ENCODE measurements around the gene STAB2. TPM values are rescaled to one million over a fixed set of nuclear protein-coding genes. Genes with fewer than 3 reads are reported as not detected.
A peak's percentile ranks its signal among the peaks of the same experiment; 100 is the strongest.

STAB2 gene
- polyA plus RNA-seq, 3 donors = not detected

GRCh38 chr12:103791350-103791920 lies 204.4 kb downstream of the STAB2 start:
- no peaks in the 10 kb centered on the region for H3K9me3 ChIP-seq (replicated peaks in 1 of 2; ENCODE audit: control insufficient read depth in 1 of 2, insufficient read depth in 1 of 2, low read length in 2 of 2)
- H3K4me2 ChIP-seq (replicated peaks; ENCODE audit: extremely low read depth, low read length, poor library complexity, severe bottlenecking) = no peak overlapping the region
- intact Hi-C loops (cut with micrococcal nuclease) = no loop called here
- no peaks in the 10 kb centered on the region for H3K79me2 ChIP-seq (ENCODE audit: insufficient read depth, low read length)
- H2AFZ ChIP-seq (ENCODE audit: insufficient read depth, low read depth, low read length, poor library complexity, severe bottlenecking) = no peak overlapping the region
- TF ChIP-seq CTCF (IDR thresholded peaks at IDR 0.05) = no peak
- Mint-ChIP-seq H3K36me3 (peaks cover 19 to 54% of the 10 kb centered on the region in 2 donors), H3K27ac (peak overlapping the region in 2 of 7 donors; percentile 51 to 73), H3K4me1 (peaks cover 2% of the 10 kb centered on the region), H3K9me3 (no peaks in the 10 kb centered on the region), H3K27me3 (ENCODE audit: low read depth in 3 of 3) (no peaks in the 10 kb centered on the region), H3K4me3 (no peak overlapping the region)
- peaks cover 22 to 52% of the 10 kb centered on the region in 2 donors for H3K36me3 ChIP-seq (replicated peaks in 1 of 2; ENCODE audit: control insufficient read depth in 1 of 2, insufficient read depth in 2 of 2, low read length in 2 of 2)
- no peaks in the 10 kb centered on the region for H3K4me1 ChIP-seq (ENCODE audit: control insufficient read depth in 1 of 2, insufficient read depth in 2 of 2, low read length in 2 of 2)
- no peak for DNase-seq
- 94% methylated on average over 8 of the region's 10 CpGs for WGBS (ENCODE audit: insufficient coverage)
- no peaks in the 10 kb centered on the region for H3K27me3 ChIP-seq (ENCODE audit: control insufficient read depth in 2 of 2, insufficient read depth in 2 of 2, low read length in 2 of 2)
- no peak overlapping the region for H3K4me3 ChIP-seq (replicated peaks in 1 of 3; ENCODE audit: low read depth in 2 of 3, low read length in 3 of 3)
- H4K20me1 ChIP-seq (ENCODE audit: insufficient read depth, low read length) = no peaks in the 10 kb centered on the region
- no peak overlapping the region for H3K27ac ChIP-seq (ENCODE audit: low read depth in 1 of 2, low read length in 2 of 2)
- no peak overlapping the region for H3K9ac ChIP-seq (ENCODE audit: insufficient read depth, low read length, poor library complexity, severe bottlenecking)

- H3K27me3 ChIP-seq (ENCODE audit: control insufficient read depth in 2 of 2, insufficient read depth in 2 of 2, low read length in 2 of 2) = no peaks in the 10 kb centered on the region
- H4K20me1 ChIP-seq (ENCODE audit: insufficient read depth, low read length) = no peaks in the 10 kb centered on the region
- H2AFZ ChIP-seq (ENCODE audit: insufficient read depth, low read depth, low read length, poor library complexity, severe bottlenecking) = no peak overlapping the region
- intact Hi-C loops (cut with micrococcal nuclease) = no loop called here
- peaks cover 25 to 54% of the 10 kb centered on the region in 2 donors for H3K36me3 ChIP-seq (replicated peaks in 1 of 2; ENCODE audit: control insufficient read depth in 1 of 2, insufficient read depth in 2 of 2, low read length in 2 of 2)
- DNase-seq = no peak
- H3K4me1 ChIP-seq (ENCODE audit: control insufficient read depth in 1 of 2, insufficient read depth in 2 of 2, low read length in 2 of 2) = no peaks in the 10 kb centered on the region
- H3K4me3 ChIP-seq (replicated peaks in 1 of 3; ENCODE audit: low read depth in 2 of 3, low read length in 3 of 3) = no peak overlapping the region
- H3K4me1 Mint-ChIP-seq = peaks cover 2% of the 10 kb centered on the region
- TF ChIP-seq CTCF (IDR thresholded peaks at IDR 0.05) = no peak
- no peak overlapping the region for H3K27ac Mint-ChIP-seq
- H3K4me3 Mint-ChIP-seq = no peak overlapping the region
- H3K9ac ChIP-seq (ENCODE audit: insufficient read depth, low read length, poor library complexity, severe bottlenecking) = no peak overlapping the region
- no peaks in the 10 kb centered on the region for H3K9me3 ChIP-seq (replicated peaks in 1 of 2; ENCODE audit: control insufficient read depth in 1 of 2, insufficient read depth in 1 of 2, low read length in 2 of 2)
- peaks cover 0 to 3% (median 0%) of the 10 kb centered on the region in 3 donors for H3K27me3 Mint-ChIP-seq (ENCODE audit: low read depth in 3 of 3)
- 81% methylated on average over 3 of the region's 3 CpGs for WGBS (ENCODE audit: insufficient coverage)
- H3K9me3 Mint-ChIP-seq = no peaks in the 10 kb centered on the region
- peaks cover 26 to 55% of the 10 kb centered on the region in 2 donors for H3K36me3 Mint-ChIP-seq
- H3K79me2 ChIP-seq (ENCODE audit: insufficient read depth, low read length) = no peaks in the 10 kb centered on the region
- H3K27ac ChIP-seq (ENCODE audit: low read depth in 1 of 2, low read length in 2 of 2) = no peak overlapping the region
- no peak overlapping the region for H3K4me2 ChIP-seq (replicated peaks; ENCODE audit: extremely low read depth, low read length, poor library complexity, severe bottlenecking)
Measured at GRCh38 chr12:103793046-103793445, 206.0 kb downstream of the STAB2 start.

Data from CD14-positive monocyte (primary cell).